IPS DF 19.7 (cell line): Measurements from ENCODE around the gene CAPN8.
"Not testable (repeated sequence)": the region's sequence is repeated elsewhere in the genome, so short reads cannot be mapped to it uniquely, and the experiment has no call there.

Experiments used
- DNase-seq: peaks from one replicate; pipeline ENCODE4 v3.0.0-alpha.2; 2013; ENCODE audit warnings: low read depth, low spot score

The CAPN8 gene

GRCh38 chr1:223531742-223532341 is 133.7 kb downstream of the CAPN8 start:
- peak; percentile 20 for DNase-seq

GRCh38 chr1:223525957-223526356 is 139.5 kb downstream of the CAPN8 start:
- DNase-seq: no peak

- no peak for DNase-seq
These were observed 140.0 kb downstream of the CAPN8 start for GRCh38 chr1:223525546-223525945.

- DNase-seq: no peak
These were observed 140.5 kb downstream of the CAPN8 start for GRCh38 chr1:223524930-223525451.

- no peak for DNase-seq
These were observed 144.4 kb downstream of the CAPN8 start for GRCh38 chr1:223521150-223521549.

GRCh38 chr1:223520200-223520599 is 145.3 kb downstream of the CAPN8 start:
- DNase-seq: no peak

GRCh38 chr1:223519116-223519515 is 146.4 kb downstream of the CAPN8 start:
- no peak for DNase-seq

GRCh38 chr1:223518553-223518952 is 146.9 kb downstream of the CAPN8 start:
- not testable (repeated sequence) for DNase-seq

- no peak for DNase-seq
These were observed 149.6 kb downstream of the CAPN8 start for GRCh38 chr1:223515926-223516325.

- no peak for DNase-seq
These were observed 150.1 kb downstream of the CAPN8 start for GRCh38 chr1:223515421-223515820.

- no peak for DNase-seq
These were observed 150.9 kb downstream of the CAPN8 start for GRCh38 chr1:223514644-223515043.

GRCh38 chr1:223513309-223513708 is 152.2 kb downstream of the CAPN8 start:
- no peak for DNase-seq

- DNase-seq: no peak
These were observed 153.4 kb downstream of the CAPN8 start for GRCh38 chr1:223512057-223512456.

GRCh38 chr1:223508796-223509195 is 156.7 kb downstream of the CAPN8 start:
- no peak for DNase-seq

- no peak for DNase-seq
These were observed 160.8 kb downstream of the CAPN8 start for GRCh38 chr1:223504741-223505140.

- no peak for DNase-seq
These were observed 162.2 kb downstream of the CAPN8 start for GRCh38 chr1:223503348-223503747.

GRCh38 chr1:223500560-223501425 is 164.7 kb downstream of the CAPN8 start:
- no peak for DNase-seq

GRCh38 chr1:223496883-223497282 is 168.6 kb downstream of the CAPN8 start:
- no peak for DNase-seq

- no peak for DNase-seq
These were observed 170.4 kb downstream of the CAPN8 start for GRCh38 chr1:223494926-223495645.

- DNase-seq: no peak
These were observed 173.5 kb downstream of the CAPN8 start for GRCh38 chr1:223492044-223492443.
